ENCODE measurements around the gene SAPCD1.

The SAPCD1 gene

GRCh38 chr6:31784098-31784925, 21.9 kb downstream of the SAPCD1 start:
- 98% methylated on average over 15 of the region's 15 CpGs for WGBS
- Histone ChIP-seq H2BK12ac (ENCODE audit: low read length in 2 of 2) (no peak overlapping the region), H3K79me1 (replicated peaks; ENCODE audit: low read length, poor library complexity, severe bottlenecking) (peaks cover 18% of the 10 kb centered on the region), H3K4me3 (ENCODE audit: insufficient read depth in 1 of 2, low read depth in 1 of 2, low read length in 2 of 2) (no peak overlapping the region), H3K4me2 (ENCODE audit: low read length, poor library complexity, severe bottlenecking) (no peak overlapping the region), H3K4me1 (ENCODE audit: control insufficient read depth, insufficient read depth, low read depth, low read length) (no peaks in the 10 kb centered on the region), H3K27me3 (ENCODE audit: control insufficient read depth in 1 of 2, insufficient read depth in 1 of 2, low read length in 2 of 2) (no peaks in the 10 kb centered on the region), H4K8ac (ENCODE audit: low read length) (no peak overlapping the region), H3K18ac (ENCODE audit: low read depth in 1 of 2, low read length in 2 of 2) (no peak overlapping the region), H3K14ac (ENCODE audit: low read length in 2 of 2) (no peak overlapping the region), H3K27ac (ENCODE audit: low read length, poor library complexity, severe bottlenecking) (no peak overlapping the region), H2BK15ac (ENCODE audit: low read depth, poor library complexity, severe bottlenecking) (no peak overlapping the region), H3K9me3 (ENCODE audit: control insufficient read depth, low read length) (no peaks in the 10 kb centered on the region), H3K36me3 (ENCODE audit: control insufficient read depth in 1 of 2, insufficient read depth in 2 of 2, low read depth in 1 of 2, low read length in 2 of 2) (peaks cover 74 to 82% of the 10 kb centered on the region in 2 experiments), H3K9ac (ENCODE audit: low read length) (no peak overlapping the region), H2AK5ac (ENCODE audit: low read length, severe bottlenecking) (no peak overlapping the region), H3K23ac (ENCODE audit: low read length in 2 of 2) (no peak overlapping the region), H2AFZ (ENCODE audit: low read depth, low read length) (no peak overlapping the region), H2BK120ac (ENCODE audit: low read depth, low read length) (no peak overlapping the region), H3K4ac (ENCODE audit: low read depth in 1 of 2, low read length in 2 of 2) (no peak overlapping the region), H4K91ac (ENCODE audit: low read length) (no peak overlapping the region), H2BK5ac (ENCODE audit: low read depth, low read length, poor library complexity, severe bottlenecking) (no peak overlapping the region)
- DNase-seq: no peak

DNA sequence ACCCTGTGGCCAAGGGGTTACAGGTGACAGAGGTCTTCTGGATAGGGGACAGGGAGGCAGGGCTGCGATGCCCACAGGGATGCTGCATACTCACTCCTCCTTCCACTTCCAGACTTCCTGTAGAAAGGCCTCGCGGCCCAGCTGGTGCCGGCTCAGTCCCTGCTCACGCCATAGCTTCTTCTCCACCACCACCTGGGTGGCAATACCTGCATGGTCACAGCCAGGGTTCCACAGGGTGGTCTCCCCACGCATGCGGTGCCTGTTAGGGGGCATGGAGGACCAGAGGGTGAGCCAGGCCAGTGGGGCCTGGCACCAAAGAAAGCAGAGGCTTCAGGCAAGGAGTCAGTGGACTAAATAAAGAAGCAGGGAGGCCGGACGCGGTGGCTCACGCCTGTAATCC, 23.0 kb downstream of the SAPCD1 start:
- DNase-seq: no peak
- Histone ChIP-seq H3K79me1 (replicated peaks; ENCODE audit: low read length, poor library complexity, severe bottlenecking) (peaks cover 19% of the 10 kb centered on the region), H3K36me3 (ENCODE audit: control insufficient read depth in 1 of 2, insufficient read depth in 2 of 2, low read depth in 1 of 2, low read length in 2 of 2) (peaks cover 72 to 74% of the 10 kb centered on the region in 2 experiments), H3K4ac (ENCODE audit: low read depth in 1 of 2, low read length in 2 of 2) (no peak overlapping the region), H2BK15ac (ENCODE audit: low read depth, poor library complexity, severe bottlenecking) (no peak overlapping the region), H2AK5ac (ENCODE audit: low read length, severe bottlenecking) (no peak overlapping the region), H3K4me3 (ENCODE audit: insufficient read depth in 1 of 2, low read depth in 1 of 2, low read length in 2 of 2) (no peak overlapping the region), H2BK120ac (ENCODE audit: low read depth, low read length) (no peak overlapping the region), H4K8ac (ENCODE audit: low read length) (no peak overlapping the region), H2BK12ac (ENCODE audit: low read length in 2 of 2) (no peak overlapping the region), H3K4me2 (ENCODE audit: low read length, poor library complexity, severe bottlenecking) (no peak overlapping the region), H3K9me3 (ENCODE audit: control insufficient read depth, low read length) (no peaks in the 10 kb centered on the region), H4K91ac (ENCODE audit: low read length) (no peak overlapping the region), H2BK5ac (ENCODE audit: low read depth, low read length, poor library complexity, severe bottlenecking) (no peak overlapping the region), H3K18ac (ENCODE audit: low read depth in 1 of 2, low read length in 2 of 2) (no peak overlapping the region), H2AFZ (ENCODE audit: low read depth, low read length) (no peak overlapping the region), H3K27me3 (ENCODE audit: control insufficient read depth in 1 of 2, insufficient read depth in 1 of 2, low read length in 2 of 2) (no peaks in the 10 kb centered on the region), H3K23ac (ENCODE audit: low read length in 2 of 2) (no peak overlapping the region), H3K27ac (ENCODE audit: low read length, poor library complexity, severe bottlenecking) (no peak overlapping the region), H3K4me1 (ENCODE audit: control insufficient read depth, insufficient read depth, low read depth, low read length) (no peaks in the 10 kb centered on the region), H3K14ac (ENCODE audit: low read length in 2 of 2) (no peak overlapping the region), H3K9ac (ENCODE audit: low read length) (no peak overlapping the region)
- WGBS: 97% methylated on average over 11 of the region's 11 CpGs

DNA sequence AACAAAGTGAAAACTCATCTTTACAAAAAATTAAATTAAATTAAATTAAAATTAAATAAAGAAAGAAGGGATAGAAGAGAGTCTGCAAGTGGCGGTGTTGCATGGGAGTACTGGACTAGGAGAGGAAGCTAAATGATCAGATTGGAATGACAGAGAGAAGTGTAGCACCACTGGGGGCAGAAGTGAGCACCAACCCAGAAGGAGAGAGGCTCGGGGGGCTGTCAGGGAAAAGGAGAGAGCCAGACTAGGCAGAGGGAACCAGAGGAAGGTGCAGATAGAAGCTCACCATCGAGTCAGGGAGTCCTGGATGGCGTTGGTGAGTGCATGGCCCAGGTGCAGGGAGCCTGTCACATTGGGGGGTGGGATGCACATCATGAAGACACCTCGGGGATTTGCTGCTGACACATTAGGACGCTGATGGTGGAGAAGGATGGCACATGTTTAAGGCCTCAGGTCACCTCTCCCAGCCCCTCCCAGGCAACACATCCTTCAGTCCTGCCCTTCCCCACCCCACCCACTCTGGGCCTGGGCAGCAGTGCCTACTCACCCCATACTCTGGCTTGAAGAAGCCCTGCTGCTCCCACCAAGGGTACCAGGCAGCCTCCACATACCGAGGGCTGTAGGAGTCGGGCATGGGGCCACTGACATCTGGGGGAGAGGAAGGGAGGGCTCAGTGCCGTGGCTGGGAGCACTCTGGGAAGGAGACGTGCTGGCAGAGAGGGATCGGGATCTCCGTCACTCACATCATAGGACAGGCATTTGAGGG, 29.1 kb downstream of the SAPCD1 start:
- no peaks in the 10 kb centered on the region for H3K9me3 ChIP-seq (ENCODE audit: control insufficient read depth, low read length)
- H3K23ac ChIP-seq (ENCODE audit: low read length in 2 of 2): no peak overlapping the region
- peak; percentile 72 for DNase-seq
- H3K27me3 ChIP-seq (ENCODE audit: control insufficient read depth in 1 of 2, insufficient read depth in 1 of 2, low read length in 2 of 2): no peaks in the 10 kb centered on the region
- H2AFZ ChIP-seq (ENCODE audit: low read depth, low read length): no peak overlapping the region
- no peak overlapping the region for H3K4ac ChIP-seq (ENCODE audit: low read depth in 1 of 2, low read length in 2 of 2)
- H3K18ac ChIP-seq (ENCODE audit: low read depth in 1 of 2, low read length in 2 of 2): no peak overlapping the region
- H4K91ac ChIP-seq (ENCODE audit: low read length): no peak overlapping the region
- H3K79me1 ChIP-seq (replicated peaks; ENCODE audit: low read length, poor library complexity, severe bottlenecking): peaks cover 12% of the 10 kb centered on the region
- no peak overlapping the region for H2AK5ac ChIP-seq (ENCODE audit: low read length, severe bottlenecking)
- H3K9ac ChIP-seq (ENCODE audit: low read length): no peak overlapping the region
- no peak overlapping the region for H2BK120ac ChIP-seq (ENCODE audit: low read depth, low read length)
- H3K4me1 ChIP-seq (ENCODE audit: control insufficient read depth, insufficient read depth, low read depth, low read length): peaks cover 15% of the 10 kb centered on the region
- H3K36me3 ChIP-seq (ENCODE audit: control insufficient read depth in 1 of 2, insufficient read depth in 2 of 2, low read depth in 1 of 2, low read length in 2 of 2): peaks cover 37% of the 10 kb centered on the region in 2 experiments
- H2BK5ac ChIP-seq (ENCODE audit: low read depth, low read length, poor library complexity, severe bottlenecking): no peak overlapping the region
- H3K4me2 ChIP-seq (ENCODE audit: low read length, poor library complexity, severe bottlenecking): no peak overlapping the region
- H2BK12ac ChIP-seq (ENCODE audit: low read length in 2 of 2): no peak overlapping the region
- H4K8ac ChIP-seq (ENCODE audit: low read length): peak overlapping the region; percentile 12
- WGBS: 69% methylated on average over 12 of the region's 12 CpGs
- no peak overlapping the region for H3K27ac ChIP-seq (ENCODE audit: low read length, poor library complexity, severe bottlenecking)
- H3K14ac ChIP-seq (ENCODE audit: low read length in 2 of 2): no peak overlapping the region
- no peak overlapping the region for H3K4me3 ChIP-seq (ENCODE audit: insufficient read depth in 1 of 2, low read depth in 1 of 2, low read length in 2 of 2)
- H2BK15ac ChIP-seq (ENCODE audit: low read depth, poor library complexity, severe bottlenecking): no peak overlapping the region

DNA sequence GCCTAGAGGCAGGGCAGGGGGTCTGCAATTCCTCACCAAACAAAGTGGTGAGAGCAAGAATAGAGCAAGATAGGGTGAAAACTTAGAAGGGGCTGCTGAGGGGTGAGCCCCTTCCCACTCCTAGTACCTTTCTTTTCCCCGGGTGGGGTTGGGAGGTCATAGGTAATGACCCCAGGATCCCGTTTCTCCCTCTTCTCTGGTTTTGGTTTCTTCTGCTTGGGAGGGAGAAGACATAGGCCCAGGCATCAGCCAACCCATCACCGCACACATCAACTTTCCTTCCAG, 29.6 kb downstream of the SAPCD1 start:
- Histone ChIP-seq H2AK5ac (ENCODE audit: low read length, severe bottlenecking) (no peak overlapping the region), H2BK12ac (ENCODE audit: low read length in 2 of 2) (no peak overlapping the region), H2BK5ac (ENCODE audit: low read depth, low read length, poor library complexity, severe bottlenecking) (no peak overlapping the region), H3K4me1 (ENCODE audit: control insufficient read depth, insufficient read depth, low read depth, low read length) (peaks cover 15% of the 10 kb centered on the region), H3K36me3 (ENCODE audit: control insufficient read depth in 1 of 2, insufficient read depth in 2 of 2, low read depth in 1 of 2, low read length in 2 of 2) (peaks cover 37 to 38% of the 10 kb centered on the region in 2 experiments), H4K8ac (ENCODE audit: low read length) (no peak overlapping the region), H2BK15ac (ENCODE audit: low read depth, poor library complexity, severe bottlenecking) (no peak overlapping the region), H3K9me3 (ENCODE audit: control insufficient read depth, low read length) (no peaks in the 10 kb centered on the region), H2BK120ac (ENCODE audit: low read depth, low read length) (no peak overlapping the region), H3K79me1 (replicated peaks; ENCODE audit: low read length, poor library complexity, severe bottlenecking) (peaks cover 12% of the 10 kb centered on the region), H3K23ac (ENCODE audit: low read length in 2 of 2) (no peak overlapping the region), H3K18ac (ENCODE audit: low read depth in 1 of 2, low read length in 2 of 2) (no peak overlapping the region), H2AFZ (ENCODE audit: low read depth, low read length) (no peak overlapping the region), H3K27me3 (ENCODE audit: control insufficient read depth in 1 of 2, insufficient read depth in 1 of 2, low read length in 2 of 2) (no peaks in the 10 kb centered on the region), H4K91ac (ENCODE audit: low read length) (no peak overlapping the region), H3K4me2 (ENCODE audit: low read length, poor library complexity, severe bottlenecking) (no peak overlapping the region), H3K4ac (ENCODE audit: low read depth in 1 of 2, low read length in 2 of 2) (no peak overlapping the region), H3K27ac (ENCODE audit: low read length, poor library complexity, severe bottlenecking) (no peak overlapping the region), H3K4me3 (ENCODE audit: insufficient read depth in 1 of 2, low read depth in 1 of 2, low read length in 2 of 2) (no peak overlapping the region), H3K14ac (ENCODE audit: low read length in 2 of 2) (no peak overlapping the region), H3K9ac (ENCODE audit: low read length) (no peak overlapping the region)
- WGBS: 100% methylated on average over 1 of the region's 3 CpGs
- DNase-seq: no peak
